GM18858 (cell line): Measurements from ENCODE around the gene CLK2.

Experiments used
- ATAC-seq: cut with Tn5 transposase; IDR thresholded peaks from one replicate; pipeline ENCODE4 v1.9.1; 2021; ENCODE audit not compliant: unreplicated experiment

The CLK2 gene

DNA sequence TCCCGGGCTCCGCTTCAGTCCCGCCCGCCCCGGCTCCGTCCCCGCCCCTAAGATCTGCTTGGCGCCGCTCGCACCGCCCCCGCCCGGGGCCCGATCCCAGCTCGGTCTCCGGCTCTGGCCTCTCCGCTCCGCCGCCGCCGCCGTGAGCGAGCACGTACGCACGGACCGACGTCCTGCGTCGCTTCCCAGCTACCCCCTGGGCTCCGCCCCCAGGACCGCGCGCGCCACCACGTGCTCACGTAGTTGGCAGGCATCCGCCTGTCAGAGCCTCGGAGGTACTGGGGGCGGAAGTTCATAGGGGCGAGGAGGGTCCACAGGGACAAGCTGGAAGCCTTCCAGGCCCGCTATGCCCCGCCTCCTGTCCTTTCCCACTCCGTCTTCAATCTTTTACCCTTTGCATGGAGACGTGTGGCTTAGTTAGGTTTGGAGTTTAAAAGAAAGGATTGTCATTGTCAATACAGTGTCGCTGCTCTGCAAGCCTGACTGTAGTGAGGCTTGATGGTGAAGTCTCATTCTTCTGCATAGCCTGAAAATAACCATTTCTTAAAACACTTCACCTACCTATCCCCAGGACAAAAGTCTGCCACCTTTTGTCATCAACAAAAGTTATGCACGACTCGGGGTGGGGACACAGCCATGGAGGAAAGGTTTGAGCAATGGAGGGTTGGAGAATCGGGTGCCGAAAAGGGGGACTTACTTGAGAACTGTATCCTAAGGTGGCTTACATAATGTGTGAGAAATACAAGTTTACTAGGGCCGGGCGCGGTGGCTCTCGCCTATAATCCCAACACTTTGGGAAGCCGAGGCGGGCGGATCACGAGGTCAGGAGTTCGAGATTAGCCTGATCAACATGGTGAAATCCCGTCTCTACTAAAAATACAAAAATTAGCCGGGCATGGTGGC, at the start of gene CLK2:
TSS of gene CLK2 (minus strand) at position 162 of the 903 bp plus-strand sequence. CDS start 2,527 bp downstream, outside the sequence.
- peak; percentile 59 for ATAC-seq

DNA sequence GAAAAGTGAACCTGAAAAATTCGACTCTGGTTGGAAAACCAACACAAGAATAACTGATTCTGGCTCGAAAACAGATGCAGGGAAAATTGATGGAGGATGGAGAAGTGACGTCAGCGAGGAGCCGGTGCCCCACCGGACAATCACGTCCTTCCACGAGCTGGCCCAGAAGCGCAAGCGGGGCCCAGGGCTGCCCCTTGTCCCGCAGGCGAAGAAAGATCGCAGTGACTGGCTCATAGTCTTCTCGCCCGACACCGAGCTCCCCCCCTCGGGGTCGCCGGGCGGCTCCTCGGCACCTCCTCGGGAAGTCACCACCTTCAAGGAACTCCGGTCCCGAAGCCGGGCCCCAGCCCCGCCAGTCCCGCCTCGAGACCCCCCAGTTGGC, 49.3 kb upstream of the CLK2 start:
- no peak for ATAC-seq

DNA sequence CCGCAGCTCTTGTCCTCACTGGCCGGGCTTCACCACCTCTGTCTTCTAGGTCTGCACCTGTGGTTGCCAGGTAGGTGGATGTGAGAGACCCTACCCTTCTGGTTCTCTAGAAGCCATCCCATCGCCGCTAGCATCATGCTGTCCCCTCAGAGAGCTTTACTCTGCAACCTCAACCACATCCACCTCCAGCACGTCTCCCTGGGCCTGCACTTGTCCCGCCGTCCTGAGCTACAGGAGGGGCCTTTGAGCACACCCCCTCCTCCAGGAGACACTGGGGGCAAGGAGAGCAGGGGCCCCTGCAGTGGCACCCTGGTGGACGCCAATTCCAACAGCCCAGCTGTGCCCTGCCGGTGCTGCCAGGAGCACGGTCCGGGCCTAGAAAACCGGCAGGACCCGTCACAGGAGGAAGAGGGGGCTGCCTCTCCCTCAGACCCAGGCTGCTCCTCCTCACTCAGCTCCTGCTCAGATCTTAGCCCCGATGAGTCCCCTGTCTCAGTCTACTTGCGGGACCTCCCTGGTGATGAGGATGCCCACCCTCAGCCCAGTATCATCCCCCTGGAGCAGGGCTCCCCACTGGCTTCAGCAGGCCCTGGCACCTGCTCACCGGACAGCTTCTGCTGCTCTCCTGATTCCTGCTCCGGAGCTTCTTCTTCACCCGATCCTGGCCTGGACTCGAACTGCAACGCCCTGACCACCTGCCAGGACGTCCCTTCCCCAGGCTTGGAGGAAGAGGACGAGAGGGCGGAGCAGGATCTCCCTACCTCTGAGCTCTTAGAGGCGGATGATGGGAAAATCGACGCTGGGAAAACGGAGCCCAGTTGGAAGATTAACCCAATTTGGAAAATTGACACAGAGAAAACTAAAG, 48.6 kb upstream of the CLK2 start:
- ATAC-seq = no peak

DNA sequence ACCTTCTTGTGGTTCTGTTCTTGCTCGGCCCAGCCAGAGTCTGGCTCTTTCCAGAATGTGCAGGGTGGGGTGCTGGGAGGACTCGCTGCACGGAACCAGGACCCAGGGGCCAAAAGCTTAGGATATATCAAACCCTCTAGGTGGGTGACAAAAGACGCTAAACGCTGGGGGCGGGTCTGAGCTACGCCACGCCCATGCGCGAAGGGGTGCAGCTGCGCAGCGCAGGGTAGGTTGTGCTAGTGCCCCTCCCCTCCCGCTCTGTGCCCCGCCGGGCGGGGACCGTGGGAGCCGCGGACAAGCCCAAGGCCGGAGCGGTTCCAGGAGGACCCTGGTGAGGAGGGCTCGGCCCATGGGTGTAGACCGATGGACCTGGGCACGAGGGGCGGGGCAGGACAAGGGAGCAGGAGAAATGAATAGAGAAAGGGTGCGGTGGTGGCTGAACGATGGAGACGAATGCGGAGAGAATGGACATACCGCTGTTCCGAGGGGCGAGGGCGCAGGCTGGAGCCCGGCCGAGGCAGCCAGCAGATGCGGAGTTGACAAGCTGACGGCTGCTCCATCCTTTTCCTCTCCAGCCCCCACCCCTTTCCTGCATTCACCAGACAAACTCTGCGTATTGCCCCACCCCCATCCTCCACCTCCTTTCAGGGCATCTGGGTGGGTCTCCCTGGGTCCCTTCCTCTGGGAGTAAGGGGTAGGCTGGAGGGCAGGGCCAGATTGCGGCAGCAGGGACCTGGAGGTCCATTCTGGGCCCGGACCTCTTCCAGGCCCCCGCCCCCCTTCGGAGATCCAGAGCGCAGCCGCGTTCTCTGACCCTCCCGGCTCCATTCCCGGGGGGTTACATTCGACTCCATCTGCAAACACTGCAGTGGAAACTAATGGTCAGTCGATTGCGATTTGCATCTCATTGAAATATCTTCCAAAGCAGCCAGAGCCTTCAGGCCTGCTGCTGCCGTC, 47.6 kb upstream of the CLK2 start, which contains the start of gene RUSC1:
TSS of gene RUSC1 (plus strand) at position 234 of the 957 bp plus-strand sequence. CDS start 880 bp downstream, outside the sequence.
- no peak for ATAC-seq

DNA sequence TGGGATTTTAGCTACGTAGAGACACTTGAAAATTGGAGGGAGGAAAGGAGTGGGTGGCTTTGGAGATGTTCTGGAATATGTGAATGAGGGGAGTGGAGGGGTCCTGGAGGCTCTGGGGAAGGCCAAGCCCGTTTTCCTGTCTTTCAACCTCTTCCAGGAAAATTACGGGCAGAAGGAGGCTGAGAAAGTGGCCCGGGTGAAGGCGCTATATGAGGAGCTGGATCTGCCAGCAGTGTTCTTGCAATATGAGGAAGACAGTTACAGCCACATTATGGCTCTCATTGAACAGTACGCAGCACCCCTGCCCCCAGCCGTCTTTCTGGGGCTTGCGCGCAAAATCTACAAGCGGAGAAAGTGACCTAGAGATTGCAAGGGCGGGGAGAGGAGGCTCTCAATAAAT, 46.9 kb upstream of the CLK2 start:
- ATAC-seq = no peak

DNA sequence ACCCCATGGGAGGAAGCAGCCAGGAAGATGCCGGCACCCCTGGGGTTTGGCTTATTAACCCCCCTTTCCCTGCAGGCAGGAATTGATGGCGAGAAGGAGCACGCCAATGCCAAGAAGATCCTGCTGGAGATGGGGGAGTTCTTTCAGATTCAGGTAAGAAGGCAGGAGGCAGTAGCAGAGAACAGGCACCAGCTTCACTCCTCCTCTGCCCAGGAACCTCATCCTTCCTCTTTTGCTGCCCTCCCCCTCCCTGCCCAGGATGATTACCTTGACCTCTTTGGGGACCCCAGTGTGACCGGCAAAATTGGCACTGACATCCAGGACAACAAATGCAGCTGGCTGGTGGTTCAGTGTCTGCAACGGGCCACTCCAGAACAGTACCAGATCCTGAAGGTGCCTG, 46.2 kb upstream of the CLK2 start:
- ATAC-seq = no peak

DNA sequence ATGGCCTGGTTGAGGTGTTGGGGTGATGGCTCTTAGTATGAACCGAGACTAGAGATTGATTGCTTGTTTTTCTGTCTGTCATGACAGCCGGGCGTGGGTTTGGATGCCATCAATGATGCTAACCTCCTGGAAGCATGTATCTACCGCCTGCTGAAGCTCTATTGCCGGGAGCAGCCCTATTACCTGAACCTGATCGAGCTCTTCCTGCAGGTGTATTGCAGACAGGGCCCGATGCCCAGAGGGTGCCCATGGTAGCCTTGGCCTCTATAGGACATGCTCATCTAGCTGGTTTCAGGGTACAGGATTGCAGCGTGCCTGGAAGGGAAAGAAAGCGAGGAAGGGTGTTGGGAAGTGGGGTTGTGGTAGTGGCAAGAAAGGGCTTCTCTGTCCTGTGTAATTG, 44.8 kb upstream of the CLK2 start:
- no peak for ATAC-seq

DNA sequence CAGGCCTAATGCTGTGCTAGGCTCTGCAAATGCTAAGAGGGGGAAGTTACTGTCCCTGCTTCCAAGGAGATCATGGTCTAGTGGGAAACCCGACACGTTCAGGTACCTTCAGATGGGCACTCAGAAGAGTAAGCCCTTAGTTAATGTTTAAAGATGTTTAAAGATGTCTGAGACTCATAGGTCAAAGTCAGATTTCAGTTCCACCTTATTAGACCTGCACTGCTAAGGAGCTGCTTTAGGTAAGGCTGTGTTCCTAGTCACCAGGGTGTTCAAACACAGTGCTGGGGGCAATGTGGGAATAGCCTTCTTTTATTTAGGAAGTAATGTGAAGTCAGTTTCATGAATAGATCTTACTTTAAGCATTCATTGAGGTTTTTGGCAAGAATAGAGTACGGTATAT, 43.6 kb upstream of the CLK2 start:
- no peak for ATAC-seq

DNA sequence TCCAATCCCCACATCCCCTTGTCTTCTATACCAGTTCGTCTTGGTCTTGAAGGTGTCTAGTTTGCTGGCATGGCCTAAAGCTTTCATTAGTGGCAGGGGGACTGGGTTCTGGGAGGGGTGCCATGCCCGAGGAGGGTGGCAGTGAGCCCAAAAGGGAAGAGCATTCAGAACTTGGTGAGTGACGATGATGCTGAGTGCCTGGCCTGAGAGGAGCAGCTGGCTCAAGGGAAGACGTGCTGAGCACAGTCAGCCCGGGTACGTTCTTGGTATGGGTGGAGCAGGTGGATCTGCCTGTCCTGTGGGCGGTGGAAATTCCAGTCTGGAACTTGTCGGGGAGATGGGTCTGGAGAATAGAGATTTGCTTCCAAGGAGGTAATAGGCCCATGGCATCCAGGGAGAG, 40.0 kb upstream of the CLK2 start:
- ATAC-seq = no peak

DNA sequence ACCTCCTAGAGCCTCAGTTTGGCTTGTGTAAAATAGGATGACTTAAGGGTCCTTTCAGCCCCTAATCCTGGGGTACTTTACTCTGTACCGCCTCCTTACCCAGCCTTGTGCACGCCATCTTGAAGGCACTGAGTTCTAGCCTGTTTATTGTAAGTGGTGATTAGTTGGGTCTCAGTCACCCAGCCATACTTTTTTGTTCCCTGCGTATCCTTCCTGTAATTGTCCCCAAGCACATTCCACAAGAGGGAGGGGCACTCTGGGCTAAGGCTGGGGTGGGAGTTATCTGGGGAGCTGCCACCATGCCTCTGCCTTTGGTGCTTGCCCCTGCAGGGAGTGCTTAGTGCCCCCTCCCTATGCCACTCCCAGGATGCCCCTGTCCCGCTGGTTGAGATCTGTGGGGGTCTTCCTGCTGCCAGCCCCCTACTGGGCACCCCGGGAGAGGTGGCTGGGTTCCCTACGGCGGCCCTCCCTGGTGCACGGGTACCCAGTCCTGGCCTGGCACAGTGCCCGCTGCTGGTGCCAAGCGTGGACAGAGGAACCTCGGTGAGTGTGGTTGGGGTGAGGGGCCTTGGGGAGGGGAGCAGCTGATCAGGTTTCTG, 36.2 kb upstream of the CLK2 start:
- ATAC-seq = no peak

DNA sequence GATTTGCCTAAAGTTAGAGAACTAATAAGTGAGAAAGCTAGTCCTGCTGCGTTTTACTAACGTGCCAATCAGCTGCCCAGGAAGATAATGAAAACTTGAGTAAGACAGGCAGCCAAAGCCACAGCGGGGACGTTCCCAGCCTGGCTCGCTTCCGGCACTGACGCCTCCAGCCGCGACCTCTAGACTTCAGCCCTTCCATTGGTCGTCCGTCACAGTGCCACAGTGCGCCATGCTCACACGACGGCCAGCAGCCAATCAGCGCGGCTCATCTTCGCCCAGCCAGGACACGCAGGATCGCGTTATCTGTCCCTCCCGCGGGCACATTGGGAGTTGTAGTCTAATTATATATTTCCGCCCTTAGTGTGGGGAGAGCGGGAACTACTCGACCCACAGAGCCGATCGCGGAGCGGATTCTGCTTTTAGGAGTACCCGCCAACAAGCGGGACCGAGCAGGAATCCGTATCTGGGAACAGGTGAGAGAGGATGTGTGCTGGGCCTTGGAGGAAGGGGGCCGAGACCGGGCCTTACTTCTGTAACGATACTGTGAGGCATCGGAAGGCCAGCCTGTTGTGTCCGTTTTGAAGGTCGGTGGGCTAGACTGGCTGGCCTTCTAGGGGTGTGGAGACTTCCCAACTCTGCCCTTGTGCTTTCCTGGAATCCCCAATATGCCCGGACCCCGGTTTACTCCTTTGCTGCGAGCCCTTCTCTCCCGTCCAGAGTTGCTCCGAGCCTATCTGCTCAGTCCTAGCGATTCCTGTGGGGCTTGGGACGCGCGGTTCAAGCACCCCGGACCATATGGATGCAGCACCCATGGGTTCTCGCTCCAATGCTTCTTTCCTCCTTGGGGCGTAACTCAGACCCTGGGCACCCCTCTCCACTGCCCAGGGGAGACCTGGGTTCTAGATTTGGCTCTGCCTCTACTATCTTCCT, 35.5 kb upstream of the CLK2 start, which contains the start of gene FDPS:
TSS of gene FDPS (plus strand) at position 374 of the 930 bp plus-strand sequence. CDS start 924 bp downstream, outside the sequence.
- peak; percentile 90 for ATAC-seq

DNA sequence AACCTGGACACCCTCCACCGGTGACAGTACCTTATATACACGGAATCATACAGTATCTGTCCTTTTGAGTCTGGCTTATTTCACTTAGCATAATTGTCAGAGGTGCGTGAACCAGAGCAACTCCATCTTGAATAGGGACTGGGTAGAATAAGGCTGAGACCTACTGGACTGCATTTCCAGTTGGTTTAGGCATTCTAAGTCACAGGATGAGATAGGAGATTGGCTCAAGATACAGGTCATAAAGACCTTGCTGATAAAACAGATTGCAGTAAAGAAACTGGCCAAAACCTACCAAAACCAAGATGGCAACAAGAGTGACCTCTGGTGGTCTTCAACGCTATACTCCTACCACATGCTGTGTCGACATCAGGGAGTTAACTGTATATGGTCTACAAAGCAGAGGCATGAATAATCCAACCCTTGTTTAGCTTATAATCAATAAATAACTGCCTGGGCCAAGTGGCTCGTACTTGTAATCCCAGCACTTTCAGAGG, 34.0 kb upstream of the CLK2 start:
- no peak for ATAC-seq

DNA sequence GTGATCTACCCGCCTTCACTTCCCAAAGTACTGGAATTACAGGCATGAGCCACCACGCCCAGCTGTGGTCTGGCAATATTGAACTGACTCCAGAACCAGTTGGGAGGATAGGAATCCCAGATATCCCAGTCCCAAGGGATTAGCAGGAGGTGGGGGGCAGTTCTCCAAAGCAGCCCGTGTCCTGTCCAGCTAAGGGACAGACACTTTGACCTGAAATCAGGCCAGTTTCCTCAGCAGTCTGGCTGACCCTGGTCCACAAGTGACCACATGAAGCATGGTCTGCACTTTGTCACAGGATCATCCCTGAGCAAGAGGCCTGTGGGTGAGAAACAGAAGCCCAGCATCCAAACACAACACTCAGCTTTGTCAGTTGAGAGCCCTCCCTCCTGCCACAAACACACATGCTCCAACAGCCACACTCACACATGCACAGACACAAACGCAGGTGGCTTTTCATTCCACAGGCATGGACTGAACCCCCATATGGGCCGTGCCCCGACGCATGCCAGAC, 32.6 kb upstream of the CLK2 start:
- ATAC-seq = no peak

DNA sequence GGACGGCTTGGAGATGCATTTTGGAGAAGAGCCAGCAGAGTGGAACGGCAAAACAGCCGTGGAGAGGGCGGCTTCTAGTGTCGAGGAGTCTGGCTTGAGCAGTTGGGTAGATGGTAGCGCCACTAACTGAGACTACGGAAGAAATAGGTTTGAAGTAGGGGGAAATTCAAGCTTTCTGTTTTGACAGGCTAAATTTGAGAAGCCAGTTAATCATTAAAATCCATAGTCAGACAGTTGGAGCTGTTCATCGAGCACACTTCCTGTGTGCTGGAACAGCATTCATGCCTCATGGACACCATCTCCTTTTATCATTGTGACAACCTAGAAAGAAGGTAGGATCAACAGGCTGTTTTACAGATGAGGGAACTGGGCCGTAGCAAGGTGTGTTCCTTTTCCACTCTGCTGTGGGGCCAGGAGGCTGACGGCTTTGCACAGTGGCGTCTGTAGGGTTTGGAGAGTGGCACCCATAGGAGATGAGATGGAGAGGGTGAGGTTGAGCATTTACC, 31.3 kb upstream of the CLK2 start:
- no peak for ATAC-seq

DNA sequence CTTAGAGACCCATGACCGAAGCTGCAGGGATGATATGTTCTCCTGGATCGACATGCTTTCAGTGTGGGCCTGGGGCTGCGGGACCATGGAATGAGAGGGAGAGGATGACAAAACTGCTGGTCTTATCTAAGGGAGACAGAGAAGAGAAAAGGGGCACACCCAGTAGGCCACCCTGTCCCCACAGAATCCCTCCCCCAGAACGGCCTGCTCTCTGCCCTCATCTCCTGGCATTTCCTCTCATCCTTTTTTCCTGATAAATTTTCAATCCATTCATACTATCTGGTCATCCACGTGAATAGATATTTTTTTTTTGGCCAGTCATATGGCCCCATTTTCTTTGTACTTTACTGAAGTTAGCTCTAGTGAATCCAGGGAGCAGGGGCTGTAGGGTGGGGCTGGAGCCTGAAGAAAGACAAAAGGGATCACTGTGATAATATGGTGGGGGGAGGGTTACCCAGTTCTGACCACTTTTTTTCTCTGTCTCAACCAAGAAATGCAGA, 28.1 kb upstream of the CLK2 start, which contains the start of gene PKLR:
TSS of gene PKLR (minus strand) at position 97 of the 500 bp plus-strand sequence. CDS start at position 54, 43 bp downstream.
- no peak for ATAC-seq

DNA sequence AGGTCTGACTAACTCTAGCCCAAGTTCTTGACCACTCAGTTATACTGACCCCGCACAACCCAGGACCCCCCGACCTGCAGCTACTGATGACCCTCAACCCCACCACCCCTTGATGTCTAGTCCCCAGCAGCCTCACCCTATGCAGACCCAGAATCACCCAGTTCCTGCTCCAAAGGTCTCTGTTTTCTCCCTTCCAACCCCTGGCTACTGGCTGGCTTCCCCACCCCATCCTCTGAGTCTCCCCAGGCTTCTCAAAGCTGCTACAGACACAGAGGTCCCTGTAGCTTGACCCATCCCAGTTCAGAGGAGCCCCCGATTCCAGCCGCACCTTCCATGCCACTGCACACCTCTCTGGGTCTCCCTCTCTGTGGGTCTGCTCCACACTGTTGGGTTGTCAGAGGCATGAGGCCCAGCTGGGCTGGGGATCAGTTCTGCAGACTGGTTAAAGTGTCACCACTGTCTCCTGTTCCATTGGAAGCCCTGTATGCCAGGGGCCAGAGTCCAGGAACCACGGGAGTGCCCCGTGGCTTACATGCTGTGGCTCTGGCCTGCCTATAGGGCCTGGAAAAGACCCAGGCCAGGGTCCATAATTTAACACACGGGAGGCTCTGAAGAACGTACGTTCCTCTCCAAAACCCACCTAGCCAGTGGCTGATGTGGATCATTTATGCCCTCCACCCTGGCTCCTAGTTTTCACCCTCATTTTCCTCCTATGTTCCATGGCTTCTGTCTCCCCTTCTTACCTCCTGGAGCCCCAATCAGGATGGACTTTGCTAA, 27.4 kb upstream of the CLK2 start:
- ATAC-seq = no peak

DNA sequence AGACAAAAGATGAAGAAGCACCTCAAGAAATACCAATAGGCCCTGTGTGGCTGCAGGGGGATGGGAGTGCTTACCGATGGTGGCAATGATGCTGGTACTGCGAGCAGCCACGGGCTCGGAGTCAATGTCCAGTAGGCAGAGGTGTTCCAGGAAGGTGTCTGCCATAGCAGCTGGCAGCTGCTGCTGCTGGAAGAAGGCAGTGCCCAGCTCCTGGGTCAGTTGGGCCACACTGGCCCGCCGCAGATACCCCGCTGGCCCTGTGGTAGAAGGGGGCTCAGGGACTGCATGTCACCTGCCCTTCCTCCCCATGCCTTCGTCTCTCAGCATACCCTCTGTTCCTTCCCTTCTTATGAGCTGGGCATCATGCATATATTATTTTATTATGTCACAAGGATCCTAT, 26.7 kb upstream of the CLK2 start:
- no peak for ATAC-seq
